GM18520 (cell line): ENCODE results near the gene SLC25A43.

Experiments
- ATAC-seq: cut with Tn5 transposase; IDR thresholded peaks from one replicate; pipeline ENCODE4 v1.9.1; 2021; ENCODE audit not compliant: unreplicated experiment

Gene SLC25A43

DNA sequence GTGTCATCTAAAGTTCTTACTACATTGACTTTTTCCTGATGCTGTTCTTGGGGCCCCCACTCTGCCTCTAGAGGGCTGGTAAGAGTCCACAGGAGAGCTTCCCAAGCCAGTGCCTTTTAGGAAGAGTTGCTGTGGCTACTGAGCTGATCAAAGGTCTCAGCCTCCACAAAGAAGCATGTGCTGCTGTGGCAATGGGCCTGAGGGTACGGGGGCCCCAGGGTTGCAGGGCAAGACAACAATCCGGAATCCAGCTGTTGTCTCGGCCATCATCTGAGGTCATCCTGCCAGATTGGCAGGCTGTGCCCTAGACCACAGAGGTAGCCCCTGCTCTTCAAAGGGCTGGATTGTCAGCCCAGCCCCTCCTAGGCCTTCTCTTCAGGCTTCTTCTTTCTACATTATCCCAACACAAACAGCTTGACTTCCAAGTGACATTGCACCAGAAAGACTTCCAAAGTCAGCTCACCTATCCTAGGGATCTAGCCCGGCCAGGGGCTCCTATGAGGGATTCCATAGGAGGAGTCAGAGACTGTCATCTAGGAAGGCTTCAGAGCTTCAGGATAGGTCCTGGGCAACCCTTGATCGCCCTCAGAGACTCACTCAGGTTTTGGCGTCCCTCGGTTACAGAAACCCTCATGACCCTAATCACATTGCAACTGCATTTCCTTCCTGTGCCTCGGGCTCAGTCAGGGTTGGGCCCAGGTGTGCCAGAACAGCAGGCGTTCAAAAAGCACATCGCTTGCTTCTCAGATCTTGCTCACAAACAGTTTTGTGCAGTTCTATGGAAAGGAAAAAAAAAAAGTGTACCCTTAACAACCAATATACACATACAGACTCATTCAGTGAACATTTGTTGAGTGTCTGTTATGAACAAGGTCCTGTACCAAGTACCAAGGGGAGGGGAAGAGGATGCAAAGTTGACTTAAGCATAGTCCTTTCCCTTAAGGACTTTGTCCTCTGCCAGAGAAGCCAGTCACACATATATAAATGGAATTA lies 96.9 kb downstream of the SLC25A43 start:
- no peak for ATAC-seq

DNA sequence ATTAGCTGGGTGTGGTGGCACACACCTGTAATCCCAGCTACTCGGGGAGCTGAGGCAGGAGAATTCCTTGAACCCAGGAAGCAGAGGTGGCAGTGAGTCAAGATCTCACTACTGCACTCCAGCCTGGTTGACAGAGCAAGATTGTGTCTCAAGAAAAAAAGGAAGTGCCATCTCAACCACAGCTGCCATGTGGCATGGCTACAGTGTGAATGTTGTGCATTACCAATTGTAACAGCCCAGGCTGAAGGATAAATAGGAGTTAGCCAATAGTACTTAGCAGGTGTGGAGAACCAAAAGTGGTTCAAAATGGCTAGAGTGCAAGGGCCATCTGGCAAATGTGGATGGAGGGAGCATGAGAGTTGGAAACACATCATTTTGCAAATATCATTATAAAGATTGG lies 98.0 kb downstream of the SLC25A43 start:
- ATAC-seq, result no peak

DNA sequence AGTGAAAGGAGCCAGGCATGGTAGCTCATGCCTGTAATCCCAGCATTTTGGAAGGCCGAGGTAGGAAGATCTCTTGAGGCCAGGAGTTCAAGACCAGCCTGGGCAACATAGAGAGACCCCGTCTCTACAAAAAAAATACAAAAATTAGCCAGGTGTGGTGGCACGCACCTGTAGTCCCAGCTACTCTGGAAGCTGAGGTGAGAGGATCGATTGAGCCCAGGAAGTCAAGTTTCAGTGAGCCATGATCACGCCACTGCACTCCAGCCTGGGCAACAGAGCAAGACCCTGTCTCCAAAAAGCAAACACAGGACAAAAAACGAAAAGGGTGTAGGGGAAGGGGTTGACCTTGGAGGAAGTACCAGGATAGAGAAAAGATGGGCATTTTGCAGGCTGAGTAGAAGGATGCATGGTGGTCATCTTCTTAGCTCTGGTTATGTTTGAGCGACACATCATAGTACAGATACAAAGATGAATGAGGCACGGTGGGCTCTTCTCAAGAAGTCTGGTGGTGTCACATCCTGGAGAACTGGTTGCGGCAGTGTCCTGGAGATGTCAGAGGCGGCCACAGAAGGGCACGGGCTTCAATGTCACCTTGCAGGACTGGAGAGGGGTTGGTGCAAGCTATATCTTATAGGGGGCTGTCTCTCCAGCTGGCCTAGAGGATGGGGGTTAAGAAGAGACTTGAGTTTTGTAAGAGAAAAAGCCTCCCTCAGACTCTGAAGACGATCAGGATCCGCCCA lies 101.1 kb downstream of the SLC25A43 start:
- no peak for ATAC-seq

DNA sequence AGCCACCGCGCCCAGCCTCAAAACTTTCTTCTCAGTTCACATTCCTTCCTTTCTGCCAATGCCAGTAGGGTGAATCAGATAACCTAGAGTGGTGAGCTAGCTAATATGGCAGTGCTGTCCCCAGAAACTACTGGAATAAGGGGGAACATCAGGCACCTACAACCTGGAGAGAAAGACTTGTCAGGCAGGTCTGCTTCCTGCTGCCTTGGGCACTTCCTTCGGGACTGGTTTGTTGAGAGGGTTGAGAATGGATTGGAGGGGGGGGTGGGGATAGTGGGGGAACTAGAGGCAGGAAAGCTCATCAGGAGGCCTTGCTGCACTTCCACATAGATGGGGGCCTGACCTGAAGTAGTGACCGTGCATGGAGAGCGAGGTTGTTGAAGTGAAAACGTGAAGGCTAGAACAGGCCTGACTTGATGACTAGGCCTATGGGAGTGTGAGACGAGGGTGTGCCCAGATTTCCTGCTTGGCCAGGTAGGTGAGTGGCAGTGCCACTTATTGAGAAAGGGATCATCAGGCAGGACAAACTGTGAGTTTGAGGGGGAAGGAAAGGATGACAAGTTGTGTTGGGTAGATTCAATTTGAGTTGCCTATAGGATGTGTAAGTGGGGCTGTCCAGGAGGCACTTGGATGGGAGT lies 102.5 kb downstream of the SLC25A43 start:
- no peak for ATAC-seq

DNA sequence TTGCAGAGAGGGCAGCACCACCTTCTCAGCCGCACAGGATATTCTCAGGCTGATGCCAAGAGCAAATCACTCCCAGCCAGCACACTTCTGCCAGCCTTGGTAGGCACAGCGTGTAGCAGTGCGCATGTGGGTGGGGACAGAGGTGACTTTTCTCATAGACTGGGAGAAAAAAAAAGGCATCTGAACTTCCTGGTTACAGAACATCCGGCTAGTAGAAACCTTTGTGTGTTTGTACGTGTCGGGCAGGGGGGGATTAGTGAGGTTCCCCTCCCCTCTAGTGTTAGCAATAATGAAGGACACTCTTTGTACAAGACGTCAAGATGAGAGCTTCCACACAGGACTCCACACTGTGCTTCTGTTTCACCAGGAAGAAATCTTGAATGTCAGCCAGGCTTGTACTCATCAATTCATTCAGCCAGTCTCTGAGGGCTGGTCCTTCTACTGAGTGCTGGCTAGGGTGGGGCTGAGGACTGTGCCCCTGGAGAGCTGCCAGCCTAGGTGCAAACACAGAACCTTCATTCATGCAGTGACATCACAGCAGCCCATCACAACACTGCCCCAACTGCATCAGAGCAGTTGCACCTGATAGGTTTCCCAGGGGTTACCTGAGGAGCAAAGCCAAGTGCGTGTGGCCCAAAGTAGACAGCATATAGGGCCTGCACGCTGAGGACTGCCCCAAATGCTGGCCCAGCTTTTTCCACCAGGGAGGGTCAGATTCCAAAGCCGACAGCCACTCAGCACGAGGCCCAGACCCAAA lies 103.8 kb downstream of the SLC25A43 start:
- no peak for ATAC-seq

DNA sequence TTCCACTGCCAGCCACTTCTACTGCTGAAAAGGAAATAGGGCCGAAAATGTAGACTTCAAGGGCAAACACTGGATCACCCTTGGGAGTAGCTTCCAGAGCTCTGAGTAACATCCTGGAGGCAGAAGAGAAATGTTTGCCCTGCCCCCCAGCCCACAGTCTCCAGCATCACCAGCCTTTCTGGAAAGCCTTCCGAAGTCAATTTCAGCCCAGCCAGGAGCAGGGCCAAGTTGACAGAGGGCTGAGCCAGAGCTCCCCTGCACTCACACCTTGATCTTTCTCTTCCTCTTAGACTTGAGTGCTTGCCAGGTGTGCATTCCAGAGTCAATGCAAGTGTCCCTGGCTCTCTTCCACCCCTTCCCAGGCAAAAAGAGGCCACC lies 104.3 kb downstream of the SLC25A43 start:
- ATAC-seq, result no peak
